HG03439 (cell line): ENCODE measurements around the gene FBRSL1.

Source experiments
- ATAC-seq: cut with Tn5 transposase; IDR thresholded peaks from one replicate; pipeline ENCODE4 v1.9.1; 2021; ENCODE audit warnings: mild to moderate bottlenecking, moderate library complexity; ENCODE audit not compliant: unreplicated experiment

Gene FBRSL1

GRCh38 chr12:132554845-132555630 is 65.1 kb downstream of the FBRSL1 start:
- ATAC-seq: no peak

- ATAC-seq: no peak
These were observed 65.7 kb downstream of the FBRSL1 start for GRCh38 chr12:132555686-132556085.

GRCh38 chr12:132556216-132556615 is 66.3 kb downstream of the FBRSL1 start:
- no peak for ATAC-seq

- no peak for ATAC-seq
These were observed 66.8 kb downstream of the FBRSL1 start for GRCh38 chr12:132556801-132557200.

- no peak for ATAC-seq
These were observed 67.5 kb downstream of the FBRSL1 start for GRCh38 chr12:132557291-132558015.

- ATAC-seq: no peak
These were observed 68.3 kb downstream of the FBRSL1 start for GRCh38 chr12:132558042-132558856.

GRCh38 chr12:132558861-132559623 is 69.1 kb downstream of the FBRSL1 start:
- ATAC-seq: no peak

- ATAC-seq: no peak
These were observed 69.9 kb downstream of the FBRSL1 start for GRCh38 chr12:132559652-132560363.

GRCh38 chr12:132560364-132560613 is 70.3 kb downstream of the FBRSL1 start:
- ATAC-seq: no peak

GRCh38 chr12:132560614-132561426 is 70.9 kb downstream of the FBRSL1 start:
- ATAC-seq: no peak
